GM12864 (cell line): Measurements from ENCODE around the gene TINAGL1.
A peak's percentile ranks its signal among the peaks of the same experiment; 100 is the strongest.

Experiments used
- DNase-seq: peaks from one replicate; pipeline ENCODE4 v3.0.0-alpha.2; 2011; ENCODE audit warnings: low read depth
- H3K4me3 ChIP-seq: 2 replicates; pipeline ENCODE4 v1.5.1; 2011; ENCODE audit warnings: mild to moderate bottlenecking, low read depth, low read length, control low read depth
- TF ChIP-seq, protein P1 (sequence below): IDR thresholded peaks from 2 replicates; pipeline ENCODE4 v1.5.1; 2011; ENCODE audit warnings: low read depth, mild to moderate bottlenecking, moderate library complexity, low read length, control low read depth, inconsistent platforms; ENCODE audit errors: missing control alignments

The TINAGL1 gene

DNA sequence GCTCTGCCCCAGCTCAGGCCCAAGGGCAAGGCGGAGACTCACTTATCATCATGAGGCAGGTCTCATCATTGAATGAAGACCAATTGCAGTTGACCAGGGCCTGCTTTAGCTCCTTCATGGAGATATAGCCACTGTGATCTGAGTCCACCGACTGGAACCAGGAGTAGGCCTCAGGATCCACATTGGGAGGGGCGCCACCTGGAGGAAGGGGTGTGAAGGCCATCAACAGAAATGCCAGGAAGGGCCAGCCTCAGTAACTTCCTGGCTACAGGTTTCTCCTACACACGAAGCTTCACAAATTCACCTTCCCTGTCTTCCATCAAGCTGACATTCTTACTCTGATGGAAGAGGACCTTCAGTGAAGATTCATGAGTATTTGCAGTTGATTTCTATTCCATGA, 56.8 kb downstream of the TINAGL1 start:
- TF ChIP-seq, protein P1, sequence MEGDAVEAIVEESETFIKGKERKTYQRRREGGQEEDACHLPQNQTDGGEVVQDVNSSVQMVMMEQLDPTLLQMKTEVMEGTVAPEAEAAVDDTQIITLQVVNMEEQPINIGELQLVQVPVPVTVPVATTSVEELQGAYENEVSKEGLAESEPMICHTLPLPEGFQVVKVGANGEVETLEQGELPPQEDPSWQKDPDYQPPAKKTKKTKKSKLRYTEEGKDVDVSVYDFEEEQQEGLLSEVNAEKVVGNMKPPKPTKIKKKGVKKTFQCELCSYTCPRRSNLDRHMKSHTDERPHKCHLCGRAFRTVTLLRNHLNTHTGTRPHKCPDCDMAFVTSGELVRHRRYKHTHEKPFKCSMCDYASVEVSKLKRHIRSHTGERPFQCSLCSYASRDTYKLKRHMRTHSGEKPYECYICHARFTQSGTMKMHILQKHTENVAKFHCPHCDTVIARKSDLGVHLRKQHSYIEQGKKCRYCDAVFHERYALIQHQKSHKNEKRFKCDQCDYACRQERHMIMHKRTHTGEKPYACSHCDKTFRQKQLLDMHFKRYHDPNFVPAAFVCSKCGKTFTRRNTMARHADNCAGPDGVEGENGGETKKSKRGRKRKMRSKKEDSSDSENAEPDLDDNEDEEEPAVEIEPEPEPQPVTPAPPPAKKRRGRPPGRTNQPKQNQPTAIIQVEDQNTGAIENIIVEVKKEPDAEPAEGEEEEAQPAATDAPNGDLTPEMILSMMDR = peak; percentile 62
- H3K4me3 ChIP-seq = no peak overlapping the region
- no peak for DNase-seq
